Spleen (tissue), 7 donors: ENCODE results near the gene PCGF2.

Source experiments
- POLR2A ChIP-seq, 3 donors: fragments of 450-650 bp; IDR thresholded peaks; one replicate each; pipeline ENCODE4 v1.5.1; 2017; ENCODE audit warnings: antibody characterized with exemption in 3 of 3, mild to moderate bottlenecking in 1 of 3
- POLR2AphosphoS5 ChIP-seq, 3 donors: sonication (generic); formaldehyde crosslinking; IDR thresholded peaks; one replicate each; pipeline ENCODE4 v1.5.1; 2017; ENCODE audit warnings: antibody characterized with exemption in 3 of 3
- TF ChIP-seq, protein P1 (sequence below), 11 experiments: fragments of 200-600 bp in 7 of 11; fragments of 450-650 bp in 4 of 11; sonication (generic) in 4 of 11; IDR thresholded peaks in 8 of 11; conservative IDR thresholded peaks in 3 of 11; 1 replicate in 7 of 11; 2 replicates in 4 of 11; pipeline versions ENCODE4 v1.4.0 to v1.8.0; 2016 to 2021; ENCODE audit warnings: antibody characterized with exemption in 11 of 11, inconsistent platforms in 4 of 11, mild to moderate bottlenecking in 1 of 11
- donor health status: DM: no; HTN: no; CAD: no; lungs with moderate emphysema.
- donor health status: DM: no; HTN: no; CAD: no.
- donor health status: DM: no; HTN: no; CAD: no.

- TF ChIP-seq POLR2A (IDR thresholded peaks at IDR 0.05): no peak
- TF ChIP-seq, protein P1, sequence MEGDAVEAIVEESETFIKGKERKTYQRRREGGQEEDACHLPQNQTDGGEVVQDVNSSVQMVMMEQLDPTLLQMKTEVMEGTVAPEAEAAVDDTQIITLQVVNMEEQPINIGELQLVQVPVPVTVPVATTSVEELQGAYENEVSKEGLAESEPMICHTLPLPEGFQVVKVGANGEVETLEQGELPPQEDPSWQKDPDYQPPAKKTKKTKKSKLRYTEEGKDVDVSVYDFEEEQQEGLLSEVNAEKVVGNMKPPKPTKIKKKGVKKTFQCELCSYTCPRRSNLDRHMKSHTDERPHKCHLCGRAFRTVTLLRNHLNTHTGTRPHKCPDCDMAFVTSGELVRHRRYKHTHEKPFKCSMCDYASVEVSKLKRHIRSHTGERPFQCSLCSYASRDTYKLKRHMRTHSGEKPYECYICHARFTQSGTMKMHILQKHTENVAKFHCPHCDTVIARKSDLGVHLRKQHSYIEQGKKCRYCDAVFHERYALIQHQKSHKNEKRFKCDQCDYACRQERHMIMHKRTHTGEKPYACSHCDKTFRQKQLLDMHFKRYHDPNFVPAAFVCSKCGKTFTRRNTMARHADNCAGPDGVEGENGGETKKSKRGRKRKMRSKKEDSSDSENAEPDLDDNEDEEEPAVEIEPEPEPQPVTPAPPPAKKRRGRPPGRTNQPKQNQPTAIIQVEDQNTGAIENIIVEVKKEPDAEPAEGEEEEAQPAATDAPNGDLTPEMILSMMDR (IDR thresholded peaks at IDR 0.05 in 8 of 11, conservative IDR thresholded peaks at IDR 0.05 in 3 of 11): no peak
- no peak for TF ChIP-seq POLR2AphosphoS5 (IDR thresholded peaks at IDR 0.05)
Observed at GRCh38 chr17:38710604-38710962, 37.6 kb downstream of the PCGF2 start.
